HG03196 (cell line): ENCODE data around the gene DPP7.
A peak's percentile ranks its signal among the peaks of the same experiment; 100 is the strongest.

ENCODE experiments used
- ATAC-seq: cut with Tn5 transposase; IDR thresholded peaks from one replicate; pipeline ENCODE4 v1.9.1; 2021; ENCODE audit not compliant: unreplicated experiment

The DPP7 gene

GRCh38 chr9:137095664-137096517 lies 18.6 kb downstream of the DPP7 start:
- ATAC-seq, result peak; percentile 79

GRCh38 chr9:137089232-137089947 lies 25.1 kb downstream of the DPP7 start:
- no peak for ATAC-seq

- ATAC-seq, result no peak
These were observed 26.4 kb downstream of the DPP7 start for GRCh38 chr9:137088121-137088520.

- ATAC-seq, result peak; percentile 0
These were observed 27.1 kb downstream of the DPP7 start for GRCh38 chr9:137087409-137087925.

GRCh38 chr9:137086531-137087408 lies 27.8 kb downstream of the DPP7 start, which contains the start of gene MAN1B1:
MAN1B1 (plus strand) TSS chr9:137086985; CDS start chr9:137087000, 15 bp downstream.
- ATAC-seq, result peak; percentile 71

GRCh38 chr9:137085920-137086530 lies 28.5 kb downstream of the DPP7 start:
- peak; percentile 6 for ATAC-seq

GRCh38 chr9:137084526-137084925 lies 30.0 kb downstream of the DPP7 start:
- ATAC-seq, result no peak

GRCh38 chr9:137083394-137084004 lies 31.0 kb downstream of the DPP7 start:
- ATAC-seq, result no peak

GRCh38 chr9:137082925-137083290 lies 31.6 kb downstream of the DPP7 start:
- no peak for ATAC-seq

- ATAC-seq, result no peak
These were observed 32.2 kb downstream of the DPP7 start for GRCh38 chr9:137082222-137082924.

- no peak for ATAC-seq
These were observed 34.0 kb downstream of the DPP7 start for GRCh38 chr9:137080260-137081122.

- no peak for ATAC-seq
These were observed 35.1 kb downstream of the DPP7 start for GRCh38 chr9:137079401-137079787.

- ATAC-seq, result no peak
These were observed 35.7 kb downstream of the DPP7 start for GRCh38 chr9:137078701-137079400.

- ATAC-seq, result peak; percentile 20
These were observed 36.5 kb downstream of the DPP7 start for GRCh38 chr9:137077758-137078693.

- ATAC-seq, result peak; percentile 43
These were observed 37.4 kb downstream of the DPP7 start, which contains the start of gene UAP1L1 for GRCh38 chr9:137077010-137077747. UAP1L1 (plus strand) TSS chr9:137077517; CDS start chr9:137077533, 16 bp downstream.

- ATAC-seq, result no peak
These were observed 37.9 kb downstream of the DPP7 start for GRCh38 chr9:137076636-137077009.
